Neuronal stem cell (in vitro differentiated cells): Measurements from ENCODE around the gene HNRNPA2B1.

Experiments
- DNase-seq: peaks from one replicate; pipeline ENCODE4 v3.0.0-alpha.2; 2013; ENCODE audit warnings: low spot score
- H2AFZ ChIP-seq: one replicate; pipeline ENCODE4 v1.6.1; 2013; ENCODE audit warnings: mild to moderate bottlenecking, low read length, inconsistent platforms
- H2AK5ac ChIP-seq: 2 replicates; pipeline ENCODE4 v1.6.1; 2013; ENCODE audit warnings: low read depth, mild to moderate bottlenecking, inconsistent platforms, low read length, moderate library complexity, mixed read lengths
- H2BK120ac ChIP-seq: 2 replicates; pipeline ENCODE4 v1.6.1; 2013; ENCODE audit warnings: low read depth, mild to moderate bottlenecking, inconsistent platforms, low read length, moderate library complexity, mixed read lengths
- H2BK12ac ChIP-seq: one replicate; pipeline ENCODE4 v1.6.1; 2013; ENCODE audit warnings: low read length, inconsistent platforms
- H2BK15ac ChIP-seq: 2 replicates; pipeline ENCODE4 v1.6.1; 2013; ENCODE audit warnings: mild to moderate bottlenecking, low read length, inconsistent platforms, mixed read lengths
- H2BK5ac ChIP-seq: one replicate; pipeline ENCODE4 v1.6.1; 2013; ENCODE audit warnings: inconsistent platforms, mild to moderate bottlenecking, low read length, moderate library complexity
- H3K14ac ChIP-seq: one replicate; pipeline ENCODE4 v1.6.1; 2013; ENCODE audit warnings: low read length, inconsistent platforms
- H3K18ac ChIP-seq: 2 replicates; pipeline ENCODE4 v1.6.1; 2013; ENCODE audit warnings: low read length, inconsistent platforms
- H3K23ac ChIP-seq: 2 replicates; pipeline ENCODE4 v1.6.1; 2013; ENCODE audit warnings: low read depth, mild to moderate bottlenecking, mixed read lengths, low read length, inconsistent platforms; ENCODE audit not compliant: poor library complexity
- H3K27ac ChIP-seq: replicated peaks from 3 replicates; pipeline ENCODE4 v1.5.1; 2013; ENCODE audit warnings: low read length, inconsistent platforms
- H3K27me3 ChIP-seq, 3 experiments: 2 replicates each; pipeline ENCODE4 v1.6.1; 2013; ENCODE audit warnings: low read length in 3 of 3, mild to moderate bottlenecking in 2 of 3, inconsistent platforms in 1 of 3, low read depth in 1 of 3, mixed read lengths in 1 of 3, moderate library complexity in 1 of 3; ENCODE audit not compliant: control insufficient read depth in 3 of 3, insufficient read depth in 3 of 3
- H3K36me3 ChIP-seq, 2 donors: replicated peaks in 1 of 2; 2 replicates each; pipeline ENCODE4 v1.6.1; 2013; ENCODE audit warnings: low read length in 2 of 2; ENCODE audit not compliant: control insufficient read depth in 2 of 2, insufficient read depth in 2 of 2
- H3K4ac ChIP-seq: 2 replicates; pipeline ENCODE4 v1.6.1; 2013; ENCODE audit warnings: inconsistent platforms, mild to moderate bottlenecking, low read length, moderate library complexity
- H3K4me1 ChIP-seq, 2 donors: 1 replicate in 1 of 2; 2 replicates in 1 of 2; pipeline ENCODE4 v1.6.1; 2013; ENCODE audit warnings: low read length in 2 of 2, low read depth in 1 of 2; ENCODE audit not compliant: control insufficient read depth in 2 of 2, insufficient read depth in 1 of 2
- H3K4me2 ChIP-seq: one replicate; pipeline ENCODE4 v1.6.1; 2013; ENCODE audit warnings: mild to moderate bottlenecking, low read length, inconsistent platforms; ENCODE audit not compliant: insufficient read depth, poor library complexity, severe bottlenecking
- H3K4me3 ChIP-seq, 2 donors: 2 replicates each; pipeline ENCODE4 v1.5.1; 2013; ENCODE audit warnings: low read length in 2 of 2, mild to moderate bottlenecking in 2 of 2, inconsistent platforms in 1 of 2, moderate library complexity in 1 of 2
- H3K79me1 ChIP-seq: one replicate; pipeline ENCODE4 v1.6.1; 2013; ENCODE audit warnings: low read depth, mild to moderate bottlenecking, inconsistent platforms, low read length, moderate library complexity
- H3K9ac ChIP-seq: one replicate; pipeline ENCODE4 v1.6.1; 2013; ENCODE audit warnings: mild to moderate bottlenecking, low read depth, low read length, inconsistent platforms; ENCODE audit not compliant: poor library complexity
- H3K9me3 ChIP-seq, 2 donors: replicated peaks in 1 of 2; 2 replicates each; pipeline versions ENCODE3 to v1.6.1; 2013; ENCODE audit warnings: low read length in 2 of 2, mild to moderate bottlenecking in 2 of 2, inconsistent platforms in 1 of 2, low read depth in 1 of 2, mixed read lengths in 1 of 2, moderate library complexity in 1 of 2; ENCODE audit not compliant: control insufficient read depth in 2 of 2, insufficient read depth in 1 of 2
- H4K8ac ChIP-seq: one replicate; pipeline ENCODE4 v1.6.1; 2013; ENCODE audit warnings: low read depth, mild to moderate bottlenecking, inconsistent platforms, low read length, moderate library complexity
- H4K91ac ChIP-seq: one replicate; pipeline ENCODE4 v1.6.1; 2013; ENCODE audit warnings: low read length, low read depth, mild to moderate bottlenecking, inconsistent platforms; ENCODE audit not compliant: poor library complexity
- WGBS, 2 donors: extraction: QIAGEN DNeasy Blood & Tissue Kit; methylation state at CpG; one replicate each; pipeline ENCODE4 v1.1.7; 2013; ENCODE audit warnings: missing lambda C conversion rate in 2 of 2, mixed read lengths in 1 of 2; ENCODE audit not compliant: insufficient read length in 2 of 2, insufficient replicate concordance in 1 of 2; ENCODE audit errors: extremely low coverage in 2 of 2; 5-methylcytosine and 5-hydroxymethylcytosine counted together

The HNRNPA2B1 gene

DNA sequence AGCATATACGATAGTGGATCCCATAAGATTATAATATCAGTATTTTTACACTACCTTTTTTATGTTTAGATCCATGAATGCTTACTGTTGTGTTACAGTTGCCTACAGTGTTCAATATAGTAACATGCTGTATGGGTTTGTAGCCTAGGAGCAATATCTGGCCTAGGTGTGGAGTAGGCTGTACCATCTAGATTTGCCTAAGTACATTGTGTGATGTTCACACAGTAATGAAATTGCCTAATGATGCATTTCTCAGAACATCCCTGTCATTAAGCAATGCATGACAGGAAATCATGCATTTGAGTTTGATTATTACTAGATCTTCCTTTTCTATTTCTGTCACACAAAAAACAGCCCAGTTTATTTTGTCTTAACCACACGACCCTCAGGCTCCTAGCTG is 15.5 kb upstream of the HNRNPA2B1 start:
- H3K23ac ChIP-seq, result no peak overlapping the region
- H2AFZ ChIP-seq, result no peak overlapping the region
- H2BK5ac ChIP-seq, result no peak overlapping the region
- no peak overlapping the region for H4K91ac ChIP-seq
- no peaks in the 10 kb centered on the region for H3K4me1 ChIP-seq
- no peak overlapping the region for H2BK12ac ChIP-seq
- no peak overlapping the region for H3K4ac ChIP-seq
- no peak overlapping the region for H3K9ac ChIP-seq
- H3K27me3 ChIP-seq, result no peaks in the 10 kb centered on the region
- no peak overlapping the region for H3K27ac ChIP-seq
- no peaks in the 10 kb centered on the region for H3K9me3 ChIP-seq
- no peak overlapping the region for H2BK120ac ChIP-seq
- no peak overlapping the region for H3K14ac ChIP-seq
- no peak overlapping the region for H2AK5ac ChIP-seq
- no peak for DNase-seq
- peaks cover 2 to 29% of the 10 kb centered on the region in 2 donors for H3K36me3 ChIP-seq
- H3K4me2 ChIP-seq, result no peak overlapping the region
- no peak overlapping the region for H2BK15ac ChIP-seq
- H3K79me1 ChIP-seq, result peaks cover 1% of the 10 kb centered on the region
- H3K4me3 ChIP-seq, result no peak overlapping the region
- WGBS, 2 donors, result no CpG with 5 or more reads among the region's 2 CpGs
- no peak overlapping the region for H3K18ac ChIP-seq
- no peak overlapping the region for H4K8ac ChIP-seq

DNA sequence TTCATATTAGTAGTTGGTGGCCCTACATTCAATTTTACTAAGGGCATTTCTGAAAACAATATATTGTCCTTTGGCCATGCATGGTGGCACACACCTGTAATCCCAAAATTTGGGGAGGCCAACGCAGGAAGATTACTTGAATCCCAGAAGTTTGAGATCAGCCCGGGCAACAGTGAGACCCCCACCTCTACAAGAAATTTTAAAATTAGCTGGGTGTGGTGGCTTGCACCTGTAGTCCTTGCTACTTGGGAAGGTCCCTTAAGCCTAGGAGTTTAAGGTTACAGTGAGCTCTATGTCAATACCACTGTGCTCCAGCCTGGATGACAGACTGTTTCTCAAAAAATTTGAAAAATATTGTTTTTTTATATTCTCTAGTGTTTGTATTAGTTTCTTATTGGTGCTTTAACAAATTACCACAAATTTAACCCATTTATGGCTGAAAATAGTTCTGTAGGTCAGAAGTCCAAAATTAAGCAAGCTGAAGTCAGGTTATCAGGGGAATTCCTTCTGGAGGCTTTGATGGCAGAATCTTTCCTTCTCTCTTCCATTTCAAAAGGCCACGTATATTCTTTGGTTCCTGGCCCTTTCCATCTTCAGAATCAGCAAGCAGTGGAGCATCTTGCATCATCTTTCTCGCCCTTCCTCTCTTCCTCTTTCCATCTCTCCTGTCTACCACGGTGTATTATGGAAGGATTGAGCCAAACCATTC is 13.4 kb upstream of the HNRNPA2B1 start:
- Histone ChIP-seq H2AK5ac (no peak overlapping the region), H4K91ac (no peak overlapping the region), H3K23ac (no peak overlapping the region), H2BK120ac (no peak overlapping the region), H3K4me3 (no peak overlapping the region), H3K9me3 (peaks cover 0 to 3% of the 10 kb centered on the region in 2 donors), H3K4me2 (no peak overlapping the region), H3K79me1 (peaks cover 3% of the 10 kb centered on the region), H3K18ac (no peak overlapping the region), H3K9ac (no peak overlapping the region), H3K14ac (no peak overlapping the region), H3K36me3 (peaks cover 8 to 49% of the 10 kb centered on the region in 2 donors), H4K8ac (no peak overlapping the region), H3K4me1 (no peaks in the 10 kb centered on the region), H3K4ac (no peak overlapping the region), H2BK5ac (no peak overlapping the region), H3K27me3 (no peaks in the 10 kb centered on the region), H3K27ac (no peak overlapping the region), H2AFZ (no peak overlapping the region), H2BK15ac (no peak overlapping the region), H2BK12ac (no peak overlapping the region)
- WGBS, 2 donors, result no CpG with 5 or more reads among the region's 5 CpGs
- DNase-seq, result no peak

DNA sequence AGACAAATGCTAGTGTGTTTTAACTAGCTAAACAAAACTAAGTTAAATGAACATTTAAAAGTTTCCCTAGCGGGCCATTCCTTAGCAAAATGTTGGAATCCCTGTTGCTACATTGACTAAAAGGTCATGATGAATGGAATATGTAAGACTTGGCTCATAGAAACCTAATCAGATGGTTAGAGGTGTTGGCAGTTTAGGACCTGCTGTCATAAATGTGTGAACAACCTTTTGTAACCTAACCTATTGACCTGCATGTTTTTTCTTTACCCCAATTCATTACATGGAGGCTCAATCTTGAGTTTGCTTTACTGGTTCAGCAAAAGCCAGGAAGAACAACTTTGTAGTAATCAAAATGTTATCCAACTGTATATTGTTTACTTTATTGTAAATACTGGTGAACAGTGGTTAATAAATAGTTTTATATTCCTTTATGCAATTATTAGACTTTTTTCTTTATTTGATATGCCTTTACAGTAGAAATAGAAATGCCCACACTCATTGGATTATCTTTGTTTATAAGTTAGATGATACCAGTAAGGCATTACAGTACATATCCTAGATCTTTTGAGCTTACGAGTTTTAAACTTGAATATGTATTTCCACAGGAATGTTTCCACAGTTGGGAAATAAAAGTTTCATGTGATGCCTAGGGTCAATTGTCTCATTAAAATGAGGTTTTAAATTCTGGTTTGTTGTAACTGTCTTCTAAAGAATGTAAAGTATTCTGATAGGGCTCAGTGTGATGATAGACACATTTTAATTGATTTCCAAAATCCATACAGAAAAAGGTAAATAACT is 12.6 kb upstream of the HNRNPA2B1 start:
- Histone ChIP-seq H3K4me1 (no peaks in the 10 kb centered on the region), H2AFZ (no peak overlapping the region), H4K91ac (no peak overlapping the region), H3K27ac (no peak overlapping the region), H3K4me3 (no peak overlapping the region), H3K4me2 (no peak overlapping the region), H2BK12ac (no peak overlapping the region), H2AK5ac (no peak overlapping the region), H3K27me3 (no peaks in the 10 kb centered on the region), H2BK15ac (no peak overlapping the region), H3K14ac (no peak overlapping the region), H3K18ac (no peak overlapping the region), H3K9ac (no peak overlapping the region), H2BK5ac (no peak overlapping the region), H3K79me1 (peaks cover 3% of the 10 kb centered on the region), H3K4ac (no peak overlapping the region), H2BK120ac (no peak overlapping the region), H3K9me3 (peaks cover 0 to 3% of the 10 kb centered on the region in 2 donors), H3K36me3 (peaks cover 8 to 58% of the 10 kb centered on the region in 2 donors), H3K23ac (no peak overlapping the region), H4K8ac (no peak overlapping the region)
- WGBS, 2 donors, result no CpG with 5 or more reads among the region's 2 CpGs
- DNase-seq, result no peak

- H3K18ac ChIP-seq, result no peak overlapping the region
- no peaks in the 10 kb centered on the region for H3K27me3 ChIP-seq
- no peak overlapping the region for H2BK15ac ChIP-seq
- H3K4me2 ChIP-seq, result no peak overlapping the region
- no peak overlapping the region for H2AK5ac ChIP-seq
- peaks cover 0 to 3% of the 10 kb centered on the region in 2 donors for H3K9me3 ChIP-seq
- H3K4me3 ChIP-seq, result no peak overlapping the region
- no peak for DNase-seq
- H2AFZ ChIP-seq, result no peak overlapping the region
- H4K91ac ChIP-seq, result no peak overlapping the region
- peaks cover 0 to 3% of the 10 kb centered on the region in 2 donors for H3K4me1 ChIP-seq
- no peak overlapping the region for H3K14ac ChIP-seq
- no CpG with 5 or more reads among the region's 5 CpGs for WGBS, 2 donors
- no peak overlapping the region for H3K27ac ChIP-seq
- H2BK5ac ChIP-seq, result no peak overlapping the region
- H3K9ac ChIP-seq, result no peak overlapping the region
- peaks cover 4% of the 10 kb centered on the region for H3K79me1 ChIP-seq
- no peak overlapping the region for H3K23ac ChIP-seq
- H4K8ac ChIP-seq, result no peak overlapping the region
- no peak overlapping the region for H2BK120ac ChIP-seq
- H2BK12ac ChIP-seq, result no peak overlapping the region
- H3K4ac ChIP-seq, result no peak overlapping the region
- peaks cover 16 to 100% of the 10 kb centered on the region in 2 donors for H3K36me3 ChIP-seq
Observed at GRCh38 chr7:26208040-26208439, 7.5 kb upstream of the HNRNPA2B1 start.
